ENCODE measurements around the gene ENTPD8. TPM values are rescaled to one million over a fixed set of nuclear protein-coding genes. Genes with fewer than 3 reads are reported as not detected.
A peak's percentile ranks its signal among the peaks of the same experiment; 100 is the strongest.

Gene ENTPD8
- total and polyA plus RNA-seq, 2 of the 13 experiments (the other 11 are each of a cell fraction or from before 2014, with no cell fraction given) = 0.26 to 0.44 TPM

GRCh38 chr9:137446851-137447471 is 5.8 kb upstream of the ENTPD8 start (continued):
- no peak for TF ChIP-seq TFDP2 (CRISPR knock-in tag; IDR thresholded peaks at IDR 0.05)
- TF ChIP-seq LRRFIP1 (CRISPR knock-in tag; conservative IDR thresholded peaks at IDR 0.05) = no peak
- TF ChIP-seq FOXM1 (CRISPR knock-in tag; IDR thresholded peaks at IDR 0.05) = no peak
- no peak for TF ChIP-seq ERF (CRISPR knock-in tag; IDR thresholded peaks at IDR 0.05)

GRCh38 chr9:137445930-137446431 is 4.8 kb upstream of the ENTPD8 start:
- H3K36me3 ChIP-seq (replicated peaks in 1 of 2; ENCODE audit: control insufficient read depth in 1 of 2, insufficient read depth in 2 of 2, low read length in 2 of 2) = peaks cover 0 to 13% of the 10 kb centered on the region in 2 experiments; a peak in 3 of 5 replicates
- DNase-seq (ENCODE audit: low spot score) = no peak
- in situ Hi-C loops (cut with HindIII; ENCODE audit: extremely low pct_ligation_motif_present, low pct_unique_long_range_greater_than_20kb) (no loop called here), intact Hi-C loops (cut with micrococcal nuclease; ENCODE audit: unreplicated experiment) (loop anchor here (1.0 to 5.0 kb wide), 2 partner anchors 23 to 159 kb away; partner anchors contain the start of genes EXD3 and NOXA1)
- H3K9ac ChIP-seq (ENCODE audit: insufficient read depth, low read depth, low read length) = no peak overlapping the region
- no peaks in the 10 kb centered on the region for H3K27me3 ChIP-seq (ENCODE audit: control insufficient read depth in 1 of 2, insufficient read depth in 2 of 2, low read length in 2 of 2)
- H3K4me3 ChIP-seq (replicated peaks in 1 of 3; ENCODE audit: insufficient read depth in 1 of 3, low read depth in 2 of 3, low read length in 3 of 3) = no peak overlapping the region
- ATAC-seq = peak; percentile 1; the same call in 1 of the 3 replicates
- CTCF ChIA-PET (ENCODE audit: low intra/inter-chr PET ratio, low total read pairs) = interaction anchor here (1.4 to 2.5 kb wide), 2 partner anchors 22 to 159 kb away, joined by 6 to 23 read pairs; partner anchors contain the start of genes EXD3 and NOXA1
- peaks cover 7% of the 10 kb centered on the region; the same call in 1 of the 2 replicates for H4K20me1 ChIP-seq (ENCODE audit: insufficient read depth, low read length)
- H3K27ac ChIP-seq (ENCODE audit: extremely low read length, insufficient read depth, low read length) = no peak overlapping the region
- H3K4me2 ChIP-seq (ENCODE audit: low read depth, low read length) = no peak overlapping the region
- H3K9me3 ChIP-seq (ENCODE audit: low read length) = no peaks in the 10 kb centered on the region
- no peaks in the 10 kb centered on the region for H3K79me2 ChIP-seq (ENCODE audit: insufficient read depth, low read length)
- WGBS (ENCODE audit: low lambda C conversion rate) = 90% methylated on average over 16 of the region's 19 CpGs
- POLR2A ChIA-PET = interaction anchor here (3.3 kb wide), 1 partner anchor 23 kb away, joined by 12 read pairs; the partner anchor contains the start of genes EXD3 and NOXA1
- no peak overlapping the region for H2AFZ ChIP-seq (ENCODE audit: low read length)
- FAIRE-seq = no peak
- H3K4me1 ChIP-seq (ENCODE audit: insufficient read depth, low read length) = peaks cover 25% of the 10 kb centered on the region
- BruUV-seq (replicated peaks) = no TSS peak
- TF ChIP-seq ZNF18 (CRISPR knock-in tag; IDR thresholded peaks at IDR 0.05; ENCODE audit: insufficient replicate concordance) (peak; percentile 10), TFAP4 (IDR thresholded peaks at IDR 0.05; ENCODE audit: borderline replicate concordance, low read depth) (no peak), ZNF501 (CRISPR knock-in tag; IDR thresholded peaks at IDR 0.05) (0 out of 2 replicates have a peak, but pooled peaks have one; percentile 4), ZNF598 (CRISPR knock-in tag; IDR thresholded peaks at IDR 0.05; ENCODE audit: borderline replicate concordance) (no peak), MAF1 (CRISPR knock-in tag; IDR thresholded peaks at IDR 0.05; ENCODE audit: borderline replicate concordance) (no peak), ZNF362 (CRISPR knock-in tag; IDR thresholded peaks at IDR 0.05; ENCODE audit: borderline replicate concordance) (no peak), ZNF326 (CRISPR knock-in tag; IDR thresholded peaks at IDR 0.05; ENCODE audit: borderline replicate concordance) (no peak), RAD21 (CRISPR knock-in tag; IDR thresholded peaks at IDR 0.05) (no peak)
